ENCODE results near the gene AGAP6.
A peak's percentile ranks its signal among the peaks of the same experiment; 100 is the strongest.
"Not testable (repeated sequence)": the region's sequence is repeated elsewhere in the genome, so short reads cannot be mapped to it uniquely, and the experiment has no call there.

The AGAP6 gene

GRCh38 chr10:49988376-49988775 is at the start of gene AGAP6:
TSS of gene AGAP6 (plus strand) at chr10:49988406. CDS start at chr10:49988716, 310 bp downstream.
- FAIRE-seq = not testable (repeated sequence)

GRCh38 chr10:49941447-49942338 is 46.5 kb upstream of the AGAP6 start, which contains the start of the genes PARG and TIMM23B:
TSS of gene PARG (minus strand) at chr10:49942027. CDS start at chr10:49941725, 302 bp downstream.
TSS of gene TIMM23B (plus strand) at chr10:49942053. CDS start at chr10:49942195, 142 bp downstream.
- peak; percentile 69 for FAIRE-seq

GRCh38 chr10:49942339-49942705 is 45.9 kb upstream of the AGAP6 start:
- FAIRE-seq = not testable (repeated sequence)

GRCh38 chr10:49943607-49944006 is 44.6 kb upstream of the AGAP6 start:
- FAIRE-seq = not testable (repeated sequence)

GRCh38 chr10:49948142-49948541 is 40.1 kb upstream of the AGAP6 start:
- not testable (repeated sequence) for FAIRE-seq

- FAIRE-seq = not testable (repeated sequence)
These were observed 39.5 kb upstream of the AGAP6 start for GRCh38 chr10:49948737-49949136.

- FAIRE-seq = not testable (repeated sequence)
These were observed 36.2 kb upstream of the AGAP6 start for GRCh38 chr10:49952006-49952405.

GRCh38 chr10:49953122-49953521 is 35.1 kb upstream of the AGAP6 start:
- peak; percentile 79 for FAIRE-seq

- FAIRE-seq = not testable (repeated sequence)
These were observed 17.8 kb upstream of the AGAP6 start for GRCh38 chr10:49970331-49970857.

- not testable (repeated sequence) for FAIRE-seq
These were observed 16.7 kb upstream of the AGAP6 start for GRCh38 chr10:49971466-49971865.

GRCh38 chr10:49972094-49972493 is 16.1 kb upstream of the AGAP6 start:
- not testable (repeated sequence) for FAIRE-seq

- not testable (repeated sequence) for FAIRE-seq
These were observed 10.4 kb upstream of the AGAP6 start for GRCh38 chr10:49977756-49978155.

- not testable (repeated sequence) for FAIRE-seq
These were observed 999 bp upstream of the AGAP6 start for GRCh38 chr10:49987207-49987606.

- not testable (repeated sequence) for FAIRE-seq
These were observed 7.1 kb downstream of the AGAP6 start for GRCh38 chr10:49995321-49995720.

GRCh38 chr10:50014024-50014423 is 25.8 kb downstream of the AGAP6 start:
- FAIRE-seq = not testable (repeated sequence)

GRCh38 chr10:50015596-50016220 is 27.5 kb downstream of the AGAP6 start:
- not testable (repeated sequence) for FAIRE-seq

GRCh38 chr10:50016926-50017325 is 28.7 kb downstream of the AGAP6 start:
- not testable (repeated sequence) for FAIRE-seq

GRCh38 chr10:50017646-50018045 is 29.4 kb downstream of the AGAP6 start:
- FAIRE-seq = not testable (repeated sequence)

GRCh38 chr10:50019279-50019678 is 31.1 kb downstream of the AGAP6 start:
- not testable (repeated sequence) for FAIRE-seq

- not testable (repeated sequence) for FAIRE-seq
These were observed 32.3 kb downstream of the AGAP6 start for GRCh38 chr10:50020451-50021024.

GRCh38 chr10:50021646-50022045 is 33.4 kb downstream of the AGAP6 start:
- FAIRE-seq = no peak

GRCh38 chr10:50024716-50025383 is 36.6 kb downstream of the AGAP6 start:
- not testable (repeated sequence) for FAIRE-seq
